ENCODE data around the gene MINK1. TPM values are rescaled to one million over a fixed set of nuclear protein-coding genes. Genes with fewer than 3 reads are reported as not detected.

The MINK1 gene
- polyA plus RNA-seq, 2 of the 4 experiments (the other 2 are of a cell fraction), result 41.3 to 66.9 TPM

DNA sequence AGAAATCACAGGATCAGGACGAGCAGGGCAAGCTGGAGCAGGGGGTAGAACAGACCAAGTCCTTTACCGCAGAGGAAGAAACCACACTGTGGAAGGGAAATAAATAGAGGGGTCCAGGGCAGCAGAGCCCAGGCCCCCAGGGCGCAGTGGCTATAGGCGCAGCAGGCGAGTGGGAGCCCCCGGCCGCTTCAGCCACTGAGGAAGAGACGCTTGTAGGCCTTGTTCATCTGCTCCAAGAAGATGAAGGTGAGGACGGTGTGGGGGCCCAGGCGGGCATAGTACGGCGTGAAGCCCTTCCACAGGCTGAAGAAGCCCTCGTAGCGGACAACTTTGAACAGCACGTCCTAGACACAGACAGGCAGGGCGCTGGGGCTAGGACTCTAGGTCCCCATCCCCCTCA lies 104.4 kb downstream of the MINK1 start:
- ATAC-seq, result no peak
- no peaks in the 10 kb centered on the region for H3K9me3 ChIP-seq
- 96% methylated on average over 16 of the region's 16 CpGs for WGBS (ENCODE audit: missing lambda C conversion rate)
- H3K4me3 ChIP-seq, result no peak overlapping the region
- no peak overlapping the region for H3K27ac ChIP-seq
- no peak overlapping the region for H3K4me2 ChIP-seq
- TF ChIP-seq TP53 (CRISPR knock-in tag; IDR thresholded peaks at IDR 0.05) (no peak), CBX8 (IDR thresholded peaks at IDR 0.05) (no peak), SMC3 (IDR thresholded peaks at IDR 0.05) (no peak), EP300 (IDR thresholded peaks at IDR 0.05) (no peak), RNF2 (IDR thresholded peaks at IDR 0.05; ENCODE audit: borderline replicate concordance, low read depth) (no peak), ZC3H11A (IDR thresholded peaks at IDR 0.05) (no peak), JUNB (IDR thresholded peaks at IDR 0.05) (no peak)
- TF ChIP-seq, protein P1, sequence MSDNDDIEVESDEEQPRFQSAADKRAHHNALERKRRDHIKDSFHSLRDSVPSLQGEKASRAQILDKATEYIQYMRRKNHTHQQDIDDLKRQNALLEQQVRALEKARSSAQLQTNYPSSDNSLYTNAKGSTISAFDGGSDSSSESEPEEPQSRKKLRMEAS (IDR thresholded peaks at IDR 0.05), result no peak
- ChIA-PET CTCF (interaction anchor here (1.0 to 2.8 kb wide), 4 partner anchors 14 to 148 kb away, joined by 4 to 14 read pairs (median 10); partner anchors contain the start of gene CHRNE), POLR2A (no interaction called here)
- no peak for FAIRE-seq
- peaks cover 25% of the 10 kb centered on the region for H3K4me1 ChIP-seq
- no peak for DNase-seq (ENCODE audit: low read depth in 1 of 2, low spot score in 1 of 2)

DNA sequence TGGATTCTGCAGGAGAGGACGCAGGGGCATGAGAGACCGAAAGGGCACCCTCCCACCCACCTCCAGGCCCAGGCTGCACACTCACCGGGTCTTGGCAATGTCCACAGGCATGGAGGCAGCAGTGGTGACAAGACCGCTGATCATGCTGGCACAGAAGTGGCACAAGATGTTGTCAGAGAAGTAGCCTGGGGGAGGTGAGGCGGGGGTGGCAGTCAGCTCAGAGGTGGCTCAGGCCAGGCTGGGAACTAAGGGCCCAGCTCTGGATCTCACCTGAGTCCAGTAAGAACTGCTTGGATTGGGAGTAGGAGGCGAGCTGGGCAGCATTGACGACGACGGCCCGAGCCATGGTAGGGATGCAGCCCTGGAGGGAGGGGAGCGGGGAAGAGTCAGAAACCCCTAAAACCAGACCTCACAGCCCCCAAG lies 104.9 kb downstream of the MINK1 start:
- WGBS (ENCODE audit: missing lambda C conversion rate), result 94% methylated on average over 11 of the region's 11 CpGs
- Histone ChIP-seq H3K4me3 (no peak overlapping the region), H3K27ac (peak overlapping the region in 1 of 2 experiments; percentile 89; a peak in 2 of 6 replicates), H3K4me1 (peaks cover 30% of the 10 kb centered on the region), H3K4me2 (peak overlapping the region; percentile 94; the same call in 2 of the 3 replicates), H3K9me3 (no peaks in the 10 kb centered on the region)
- POLR2A ChIA-PET, result interaction anchor here (2.9 kb wide), 1 partner anchor 29 kb away, joined by 17 read pairs; no protein-coding TSS in a partner anchor
- CTCF ChIA-PET, result interaction anchor here (2.6 to 3.5 kb wide), 3 partner anchors 14 to 43 kb away, joined by 13 to 14 read pairs (median 14); no protein-coding TSS in a partner anchor
- DNase-seq (ENCODE audit: low read depth in 1 of 2, low spot score in 1 of 2), result no peak
- no peak for ATAC-seq
- no peak for FAIRE-seq
- TF ChIP-seq KDM1A (IDR thresholded peaks at IDR 0.05; ENCODE audit: low read depth) (no peak), CHD4 (IDR thresholded peaks at IDR 0.05; ENCODE audit: borderline replicate concordance) (no peak), PHF8 (IDR thresholded peaks at IDR 0.05; ENCODE audit: borderline replicate concordance, low read depth) (no peak), CBX8 (IDR thresholded peaks at IDR 0.05) (no peak), NR3C1 (IDR thresholded peaks at IDR 0.05) (no peak), EP300 (IDR thresholded peaks at IDR 0.05) (no peak), GATA3 (IDR thresholded peaks at IDR 0.05; ENCODE audit: borderline replicate concordance) (no peak), NFE2L2 (conservative IDR thresholded peaks at IDR 0.05; ENCODE audit: low read length) (no peak), HOXB5 (CRISPR knock-in tag; IDR thresholded peaks at IDR 0.05) (no peak), HOXA7 (CRISPR knock-in tag; IDR thresholded peaks at IDR 0.05) (no peak), SMC3 (IDR thresholded peaks at IDR 0.05) (no peak), EHF (CRISPR knock-in tag; IDR thresholded peaks at IDR 0.05) (no peak)
- TF ChIP-seq, protein P2, sequence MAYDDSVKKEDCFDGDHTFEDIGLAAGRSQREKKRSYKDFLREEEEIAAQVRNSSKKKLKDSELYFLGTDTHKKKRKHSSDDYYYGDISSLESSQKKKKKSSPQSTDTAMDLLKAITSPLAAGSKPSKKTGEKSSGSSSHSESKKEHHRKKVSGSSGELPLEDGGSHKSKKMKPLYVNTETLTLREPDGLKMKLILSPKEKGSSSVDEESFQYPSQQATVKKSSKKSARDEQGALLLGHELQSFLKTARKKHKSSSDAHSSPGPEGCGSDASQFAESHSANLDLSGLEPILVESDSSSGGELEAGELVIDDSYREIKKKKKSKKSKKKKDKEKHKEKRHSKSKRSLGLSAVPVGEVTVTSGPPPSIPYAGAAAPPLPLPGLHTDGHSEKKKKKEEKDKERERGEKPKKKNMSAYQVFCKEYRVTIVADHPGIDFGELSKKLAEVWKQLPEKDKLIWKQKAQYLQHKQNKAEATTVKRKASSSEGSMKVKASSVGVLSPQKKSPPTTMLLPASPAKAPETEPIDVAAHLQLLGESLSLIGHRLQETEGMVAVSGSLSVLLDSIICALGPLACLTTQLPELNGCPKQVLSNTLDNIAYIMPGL (CRISPR knock-in tag; IDR thresholded peaks at IDR 0.05; ENCODE audit: borderline replicate concordance), result no peak
- TF ChIP-seq, protein P3, sequence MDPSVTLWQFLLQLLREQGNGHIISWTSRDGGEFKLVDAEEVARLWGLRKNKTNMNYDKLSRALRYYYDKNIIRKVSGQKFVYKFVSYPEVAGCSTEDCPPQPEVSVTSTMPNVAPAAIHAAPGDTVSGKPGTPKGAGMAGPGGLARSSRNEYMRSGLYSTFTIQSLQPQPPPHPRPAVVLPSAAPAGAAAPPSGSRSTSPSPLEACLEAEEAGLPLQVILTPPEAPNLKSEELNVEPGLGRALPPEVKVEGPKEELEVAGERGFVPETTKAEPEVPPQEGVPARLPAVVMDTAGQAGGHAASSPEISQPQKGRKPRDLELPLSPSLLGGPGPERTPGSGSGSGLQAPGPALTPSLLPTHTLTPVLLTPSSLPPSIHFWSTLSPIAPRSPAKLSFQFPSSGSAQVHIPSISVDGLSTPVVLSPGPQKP (IDR thresholded peaks at IDR 0.05; ENCODE audit: low read depth, low read length), result no peak
- TF ChIP-seq, protein P4, sequence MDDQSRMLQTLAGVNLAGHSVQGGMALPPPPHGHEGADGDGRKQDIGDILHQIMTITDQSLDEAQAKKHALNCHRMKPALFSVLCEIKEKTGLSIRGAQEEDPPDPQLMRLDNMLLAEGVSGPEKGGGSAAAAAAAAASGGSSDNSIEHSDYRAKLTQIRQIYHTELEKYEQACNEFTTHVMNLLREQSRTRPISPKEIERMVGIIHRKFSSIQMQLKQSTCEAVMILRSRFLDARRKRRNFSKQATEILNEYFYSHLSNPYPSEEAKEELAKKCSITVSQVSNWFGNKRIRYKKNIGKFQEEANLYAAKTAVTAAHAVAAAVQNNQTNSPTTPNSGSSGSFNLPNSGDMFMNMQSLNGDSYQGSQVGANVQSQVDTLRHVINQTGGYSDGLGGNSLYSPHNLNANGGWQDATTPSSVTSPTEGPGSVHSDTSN (IDR thresholded peaks at IDR 0.05), result no peak
- TF ChIP-seq, protein P5, sequence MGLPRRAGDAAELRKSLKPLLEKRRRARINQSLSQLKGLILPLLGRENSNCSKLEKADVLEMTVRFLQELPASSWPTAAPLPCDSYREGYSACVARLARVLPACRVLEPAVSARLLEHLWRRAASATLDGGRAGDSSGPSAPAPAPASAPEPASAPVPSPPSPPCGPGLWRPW (IDR thresholded peaks at IDR 0.05), result no peak
- TF ChIP-seq, protein P6, sequence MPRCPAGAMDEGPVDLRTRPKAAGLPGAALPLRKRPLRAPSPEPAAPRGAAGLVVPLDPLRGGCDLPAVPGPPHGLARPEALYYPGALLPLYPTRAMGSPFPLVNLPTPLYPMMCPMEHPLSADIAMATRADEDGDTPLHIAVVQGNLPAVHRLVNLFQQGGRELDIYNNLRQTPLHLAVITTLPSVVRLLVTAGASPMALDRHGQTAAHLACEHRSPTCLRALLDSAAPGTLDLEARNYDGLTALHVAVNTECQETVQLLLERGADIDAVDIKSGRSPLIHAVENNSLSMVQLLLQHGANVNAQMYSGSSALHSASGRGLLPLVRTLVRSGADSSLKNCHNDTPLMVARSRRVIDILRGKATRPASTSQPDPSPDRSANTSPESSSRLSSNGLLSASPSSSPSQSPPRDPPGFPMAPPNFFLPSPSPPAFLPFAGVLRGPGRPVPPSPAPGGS (IDR thresholded peaks at IDR 0.05), result no peak

All from A549 (cell line).